Stimulated activated CD4-positive, alpha-beta T cell treated with anti-CD3 and anti-CD28 coated beads, Interleukin-12 subunit alpha, Interleukin-12 subunit beta, amount 100 ng/mL, for 4 hours (primary cell): ENCODE measurements around the gene LRRC47.

Experiments used
- DNase-seq: peaks from one replicate; pipeline ENCODE4 v3.0.0-alpha.2; 2020

The LRRC47 gene

DNA sequence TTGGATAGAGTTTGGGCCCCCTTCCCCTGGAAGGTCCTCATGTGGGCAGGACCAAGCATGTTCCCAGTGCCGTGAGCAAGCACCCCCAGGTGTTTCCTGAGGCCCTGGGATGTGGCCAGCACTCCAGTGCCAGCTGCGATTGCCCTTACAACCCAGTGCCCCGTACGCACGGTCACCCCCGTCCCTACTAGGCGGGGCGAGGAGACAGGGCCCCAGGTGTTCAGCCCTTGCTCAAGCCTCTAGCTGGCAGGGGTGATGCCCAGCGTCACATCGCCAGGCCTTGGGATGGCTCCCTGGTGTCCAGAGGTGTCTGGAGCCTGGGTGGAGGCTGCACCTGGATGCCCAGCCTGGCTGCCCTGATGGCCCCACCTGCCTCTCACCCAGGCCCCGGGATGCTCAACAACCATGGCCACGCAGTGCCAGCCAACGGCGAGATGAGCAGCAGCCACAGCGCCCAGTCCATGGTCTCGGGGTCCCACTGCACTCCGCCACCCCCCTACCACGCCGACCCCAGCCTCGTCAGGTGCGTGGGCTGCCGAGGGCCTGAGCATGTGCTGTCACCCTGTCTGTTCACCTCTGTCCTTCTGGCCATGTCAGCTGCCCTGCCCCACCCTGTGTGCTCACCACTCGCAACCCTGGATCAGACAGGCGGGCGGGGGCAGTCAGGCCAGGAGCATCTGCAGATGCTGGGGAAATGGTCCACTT is 65.6 kb downstream of the LRRC47 start:
- no peak for DNase-seq

DNA sequence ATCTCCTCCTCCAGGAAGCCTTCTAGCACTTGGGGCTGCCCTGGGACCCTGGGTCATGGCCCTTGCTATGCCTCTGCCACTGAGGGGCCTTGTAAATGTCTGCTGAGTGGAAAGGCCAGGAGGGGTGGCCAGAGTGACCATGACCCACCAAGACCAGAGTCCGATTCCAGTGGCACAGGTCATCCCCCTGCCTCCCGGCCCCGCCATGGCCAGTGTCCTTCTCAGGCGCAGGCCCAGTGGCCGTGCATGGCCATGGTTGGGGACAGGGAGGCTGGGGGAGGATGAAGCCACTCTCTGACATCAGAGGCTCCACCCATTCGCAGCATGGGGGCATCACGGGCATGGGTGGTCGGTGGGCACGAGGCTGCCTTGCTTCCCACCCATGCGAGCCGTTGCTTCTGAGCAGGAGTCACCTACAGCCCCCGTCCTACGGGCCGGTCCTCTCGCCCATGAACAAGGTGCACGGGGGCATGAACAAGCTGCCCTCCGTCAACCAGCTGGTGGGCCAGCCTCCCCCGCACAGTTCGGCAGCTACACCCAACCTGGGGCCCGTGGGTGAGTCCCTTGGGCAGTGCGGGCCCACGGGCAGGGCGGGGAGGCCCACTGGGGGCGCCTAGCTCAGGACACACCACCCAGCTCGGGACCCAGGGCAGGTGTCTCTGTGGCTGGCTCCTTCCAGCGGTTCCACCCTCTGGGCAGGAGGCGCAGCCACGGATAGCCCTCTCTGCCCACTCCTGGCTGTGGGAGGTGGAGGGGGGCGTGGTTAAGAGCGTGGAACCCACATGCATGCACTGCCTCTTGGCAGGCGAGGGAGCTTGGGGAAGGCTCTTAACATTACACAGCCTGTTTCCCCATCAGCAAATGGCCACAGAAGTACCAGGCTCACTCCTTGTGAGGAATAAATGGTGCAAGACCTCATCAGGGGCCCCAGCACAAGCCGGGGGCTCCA is 66.4 kb downstream of the LRRC47 start:
- DNase-seq, result no peak
